Kidney epithelial cell (primary cell): ENCODE results near the gene CD99L2. TPM values are rescaled to one million over a fixed set of nuclear protein-coding genes. Genes with fewer than 3 reads are reported as not detected.

Source experiments
- DNase-seq: peaks from one replicate; pipeline ENCODE4 v3.0.0-alpha.2; 2010; ENCODE audit warnings: low read depth
- H3K27me3 ChIP-seq: 2 replicates; pipeline ENCODE4 v1.6.0; 2011; ENCODE audit warnings: low read length; ENCODE audit not compliant: control insufficient read depth, insufficient read depth
- H3K36me3 ChIP-seq: 2 replicates; pipeline ENCODE4 v1.5.1; 2011; ENCODE audit warnings: low read length; ENCODE audit not compliant: control insufficient read depth, insufficient read depth
- H3K4me3 ChIP-seq: 2 replicates; pipeline ENCODE4 v1.5.1; 2011; ENCODE audit warnings: low read depth, mild to moderate bottlenecking, control low read depth, low read length
- CTCF ChIP-seq: IDR thresholded peaks from 2 replicates; pipeline ENCODE4 v1.5.1; 2011; ENCODE audit warnings: mild to moderate bottlenecking, moderate library complexity, low read length, control low read depth, inconsistent platforms; ENCODE audit not compliant: insufficient read depth, poor library complexity, severe bottlenecking
- total RNA-seq: library from RNA; depleted of rRNA; stranded (reverse); fragments of >200 nt; gene quantifications from 2 replicates; pipeline ENCODE4 v1.2.3, GENCODE V29; 2015

CD99L2 gene
- total RNA-seq, 1 donor from 2014 or later, result 29.8 TPM

GRCh38 chrX:150903110-150903508 is 4.6 kb upstream of the CD99L2 start:
- TF ChIP-seq CTCF, result no peak
- no peak for DNase-seq
- H3K27me3 ChIP-seq, result no peaks in the 10 kb centered on the region

GRCh38 chrX:150902434-150903109 is 4.1 kb upstream of the CD99L2 start:
- Histone ChIP-seq H3K4me3 (no peak overlapping the region), H3K36me3 (no peaks in the 10 kb centered on the region), H3K27me3 (no peaks in the 10 kb centered on the region)
- no peak for TF ChIP-seq CTCF
- no peak for DNase-seq

More at GRCh38 chrX:150903110-150903508, 4.6 kb upstream of the CD99L2 start:
- Histone ChIP-seq H3K36me3 (no peaks in the 10 kb centered on the region), H3K4me3 (no peak overlapping the region)

- Histone ChIP-seq H3K4me3 (peak overlapping the region; percentile 50), H3K36me3 (no peaks in the 10 kb centered on the region), H3K27me3 (no peaks in the 10 kb centered on the region)
- no peak for TF ChIP-seq CTCF
- DNase-seq, result no peak
Observed at GRCh38 chrX:150899191-150899757, 806 bp upstream of the CD99L2 start.

- H3K36me3 ChIP-seq, result no peaks in the 10 kb centered on the region
- TF ChIP-seq CTCF, result no peak
- no peaks in the 10 kb centered on the region for H3K27me3 ChIP-seq
- H3K4me3 ChIP-seq, result peak overlapping the region; percentile 64
- no peak for DNase-seq
Observed at GRCh38 chrX:150897421-150898320, 797 bp downstream of the CD99L2 start.

- H3K4me3 ChIP-seq, result no peak overlapping the region
- DNase-seq, result no peak
- TF ChIP-seq CTCF, result no peak
- no peaks in the 10 kb centered on the region for H3K36me3 ChIP-seq
- H3K27me3 ChIP-seq, result no peaks in the 10 kb centered on the region
Observed at GRCh38 chrX:150896632-150897031, 1.8 kb downstream of the CD99L2 start.
